ENCODE results near the gene BCAR3. TPM values are rescaled to one million over a fixed set of nuclear protein-coding genes. Genes with fewer than 3 reads are reported as not detected.
"Not testable (repeated sequence)": the region's sequence is repeated elsewhere in the genome, so short reads cannot be mapped to it uniquely, and the experiment has no call there.

The BCAR3 gene
- total and polyA plus RNA-seq, 7 experiments from 2014 or later = 0.22 to 1.7 (median 0.84) TPM

- Histone ChIP-seq H3K4me3 (ENCODE audit: low read length) (no peak overlapping the region), H3K9me3 (ENCODE audit: control insufficient read depth in 2 of 3, low read length in 3 of 3) (no peaks in the 10 kb centered on the region), H3K27ac (ENCODE audit: low read depth, low read length) (no peak overlapping the region), H3K36me3 (ENCODE audit: control insufficient read depth in 2 of 3, insufficient read depth in 3 of 3, low read length in 3 of 3) (no peaks in the 10 kb centered on the region), H3K27me3 (ENCODE audit: control insufficient read depth in 2 of 2, insufficient read depth in 2 of 2, low read length in 2 of 2) (no peaks in the 10 kb centered on the region), H3K4me1 (ENCODE audit: control insufficient read depth in 2 of 2, insufficient read depth in 2 of 2, low read length in 2 of 2) (no peaks in the 10 kb centered on the region)
- CTCF ChIA-PET = no interaction called here
- Mint-ChIP-seq H3K4me3 (no peak overlapping the region), H3K9me3 (no peaks in the 10 kb centered on the region), H3K27ac (no peak overlapping the region), H3K27me3 (no peaks in the 10 kb centered on the region), H3K4me1 (peaks cover 0 to under 1% (median 0%) of the 10 kb centered on the region in 7 donors), H3K36me3 (no peaks in the 10 kb centered on the region)
- intact Hi-C loops (cut with micrococcal nuclease) = no loop called here
- DNase-seq (no peak), ATAC-seq (no peak)
- POLR2A ChIA-PET = no interaction called here
Observed at GRCh38 chr1:93700532-93701469, 19.2 kb upstream of the BCAR3 start.

GRCh38 chr1:93699503-93700168, 18.0 kb upstream of the BCAR3 start:
- intact Hi-C loops (cut with micrococcal nuclease) = loop anchor here in 1 of 2 donors (10.0 kb wide), 1 partner anchor 55 kb away; no protein-coding TSS in a partner anchor
- no peaks in the 10 kb centered on the region for H3K9me3 Mint-ChIP-seq
- ATAC-seq = no peak
- Histone ChIP-seq H3K9me3 (ENCODE audit: control insufficient read depth in 2 of 3, low read length in 3 of 3) (no peaks in the 10 kb centered on the region), H3K27ac (ENCODE audit: low read depth, low read length) (no peak overlapping the region), H3K36me3 (ENCODE audit: control insufficient read depth in 2 of 3, insufficient read depth in 3 of 3, low read length in 3 of 3) (no peaks in the 10 kb centered on the region), H3K27me3 (ENCODE audit: control insufficient read depth in 2 of 2, insufficient read depth in 2 of 2, low read length in 2 of 2) (no peaks in the 10 kb centered on the region), H3K4me1 (ENCODE audit: control insufficient read depth in 2 of 2, insufficient read depth in 2 of 2, low read length in 2 of 2) (no peaks in the 10 kb centered on the region), H3K4me3 (ENCODE audit: low read length) (no peak overlapping the region)
- H3K36me3 Mint-ChIP-seq = no peaks in the 10 kb centered on the region
- H3K27me3 Mint-ChIP-seq = no peaks in the 10 kb centered on the region
- ChIA-PET CTCF (no interaction called here), POLR2A (no interaction called here)
- H3K4me3 Mint-ChIP-seq = no peak overlapping the region
- H3K27ac Mint-ChIP-seq = no peak overlapping the region
- H3K4me1 Mint-ChIP-seq = no peaks in the 10 kb centered on the region
- DNase-seq = no peak

- no peaks in the 10 kb centered on the region for H3K9me3 Mint-ChIP-seq
- H3K4me3 Mint-ChIP-seq = no peak overlapping the region
- CTCF ChIA-PET = no interaction called here
- H3K4me3 ChIP-seq (ENCODE audit: low read length) = no peak overlapping the region
- peaks cover 0 to under 1% (median 0%) of the 10 kb centered on the region in 7 donors for H3K4me1 Mint-ChIP-seq
- ATAC-seq (no peak), DNase-seq (no peak)
- H3K27me3 Mint-ChIP-seq = no peaks in the 10 kb centered on the region
- H3K36me3 ChIP-seq (ENCODE audit: control insufficient read depth in 2 of 3, insufficient read depth in 3 of 3, low read length in 3 of 3) = no peaks in the 10 kb centered on the region
- intact Hi-C loops (cut with micrococcal nuclease) = loop anchor here in 1 of 2 donors (10.0 kb wide), 1 partner anchor 56 kb away; no protein-coding TSS in a partner anchor
- no peaks in the 10 kb centered on the region for H3K36me3 Mint-ChIP-seq
- no peak overlapping the region for H3K27ac ChIP-seq (ENCODE audit: low read depth, low read length)
- no peaks in the 10 kb centered on the region for H3K9me3 ChIP-seq (ENCODE audit: control insufficient read depth in 2 of 3, low read length in 3 of 3)
- no peaks in the 10 kb centered on the region for H3K4me1 ChIP-seq (ENCODE audit: control insufficient read depth in 2 of 2, insufficient read depth in 2 of 2, low read length in 2 of 2)
- H3K27ac Mint-ChIP-seq = no peak overlapping the region
- no peaks in the 10 kb centered on the region for H3K27me3 ChIP-seq (ENCODE audit: control insufficient read depth in 2 of 2, insufficient read depth in 2 of 2, low read length in 2 of 2)
- POLR2A ChIA-PET = no interaction called here
Observed at GRCh38 chr1:93699049-93699384, 17.4 kb upstream of the BCAR3 start.

- Histone ChIP-seq H3K4me1 (ENCODE audit: control insufficient read depth in 2 of 2, insufficient read depth in 2 of 2, low read length in 2 of 2) (no peaks in the 10 kb centered on the region), H3K9me3 (ENCODE audit: control insufficient read depth in 2 of 3, low read length in 3 of 3) (no peaks in the 10 kb centered on the region), H3K27me3 (ENCODE audit: control insufficient read depth in 2 of 2, insufficient read depth in 2 of 2, low read length in 2 of 2) (no peaks in the 10 kb centered on the region), H3K36me3 (ENCODE audit: control insufficient read depth in 2 of 3, insufficient read depth in 3 of 3, low read length in 3 of 3) (no peaks in the 10 kb centered on the region), H3K27ac (ENCODE audit: low read depth, low read length) (no peak overlapping the region), H3K4me3 (ENCODE audit: low read length) (no peak overlapping the region)
- ChIA-PET CTCF (no interaction called here), POLR2A (no interaction called here)
- intact Hi-C loops (cut with micrococcal nuclease) = loop anchor here in 1 of 2 donors (10.0 kb wide), 1 partner anchor 56 kb away; no protein-coding TSS in a partner anchor
- Mint-ChIP-seq H3K27ac (no peak overlapping the region), H3K4me1 (peaks cover 0 to 5% (median 0%) of the 10 kb centered on the region in 7 donors), H3K27me3 (no peaks in the 10 kb centered on the region), H3K36me3 (no peaks in the 10 kb centered on the region), H3K9me3 (no peaks in the 10 kb centered on the region), H3K4me3 (no peak overlapping the region)
- no peak for DNase-seq
- ATAC-seq = no peak
Observed at GRCh38 chr1:93698329-93699048, 16.9 kb upstream of the BCAR3 start.

- H3K4me3 Mint-ChIP-seq; H3K27me3 ChIP-seq (ENCODE audit: control insufficient read depth in 2 of 2, insufficient read depth in 2 of 2, low read length in 2 of 2); H3K9me3 ChIP-seq (ENCODE audit: control insufficient read depth in 2 of 3, low read length in 3 of 3); ATAC-seq; H3K27me3 Mint-ChIP-seq; H3K9me3 Mint-ChIP-seq; POLR2A ChIA-PET; H3K4me3 ChIP-seq (ENCODE audit: low read length); H3K4me1 ChIP-seq (ENCODE audit: control insufficient read depth in 2 of 2, insufficient read depth in 2 of 2, low read length in 2 of 2); H3K36me3 Mint-ChIP-seq; CTCF ChIA-PET; DNase-seq; H3K36me3 ChIP-seq (ENCODE audit: control insufficient read depth in 2 of 3, insufficient read depth in 3 of 3, low read length in 3 of 3); H3K27ac ChIP-seq (ENCODE audit: low read depth, low read length); H3K27ac Mint-ChIP-seq: not testable (repeated sequence)
- H3K4me1 Mint-ChIP-seq = peaks cover 0 to 14% (median 0%) of the 10 kb centered on the region in 7 donors
- intact Hi-C loops (cut with micrococcal nuclease) = loop anchor here in 1 of 2 donors (10.0 kb wide), 1 partner anchor 57 kb away; no protein-coding TSS in a partner anchor
Observed at GRCh38 chr1:93697566-93697965, 15.9 kb upstream of the BCAR3 start.

GRCh38 chr1:93695411-93696005, 13.9 kb upstream of the BCAR3 start:
- no peak overlapping the region for H3K27ac ChIP-seq (ENCODE audit: low read depth, low read length)
- Mint-ChIP-seq H3K4me3 (no peak overlapping the region), H3K27me3 (no peaks in the 10 kb centered on the region), H3K4me1 (peaks cover 0 to 20% (median 0%) of the 10 kb centered on the region in 7 donors), H3K36me3 (no peaks in the 10 kb centered on the region), H3K9me3 (no peaks in the 10 kb centered on the region), H3K27ac (no peak overlapping the region)
- ATAC-seq (no peak), DNase-seq (no peak)
- ChIA-PET CTCF (no interaction called here), POLR2A (no interaction called here)
- H3K4me3 ChIP-seq (ENCODE audit: low read length) = no peak overlapping the region
- no peaks in the 10 kb centered on the region for H3K4me1 ChIP-seq (ENCODE audit: control insufficient read depth in 2 of 2, insufficient read depth in 2 of 2, low read length in 2 of 2)
- intact Hi-C loops (cut with micrococcal nuclease) = loop anchor here in 1 of 2 donors (10.0 kb wide), 1 partner anchor 59 kb away; no protein-coding TSS in a partner anchor
- H3K36me3 ChIP-seq (ENCODE audit: control insufficient read depth in 2 of 3, insufficient read depth in 3 of 3, low read length in 3 of 3) = no peaks in the 10 kb centered on the region
- H3K9me3 ChIP-seq (ENCODE audit: control insufficient read depth in 2 of 3, low read length in 3 of 3) = no peaks in the 10 kb centered on the region
- no peaks in the 10 kb centered on the region for H3K27me3 ChIP-seq (ENCODE audit: control insufficient read depth in 2 of 2, insufficient read depth in 2 of 2, low read length in 2 of 2)

All from naive thymus-derived CD4-positive, alpha-beta T cell (primary cell).